GM11168 (cell line): ENCODE measurements around the gene THOC5.

Experiments
- in situ Hi-C: fragments of 300-500 bp; cut with MboI; formaldehyde crosslinking; loops from one replicate; pipeline ENCODE4 v1.12.0; 2022; ENCODE audit warnings: low sequenced_read_pairs; ENCODE audit not compliant: unreplicated experiment

The THOC5 gene

GRCh38 chr22:29478326-29479276 lies 75.0 kb downstream of the THOC5 start:
- in situ Hi-C loops: no loop called here

- in situ Hi-C loops: no loop called here
Measured at GRCh38 chr22:29477723-29478318, 75.7 kb downstream of the THOC5 start.

- in situ Hi-C loops: no loop called here
Measured at GRCh38 chr22:29476116-29476515, 77.4 kb downstream of the THOC5 start.

GRCh38 chr22:29475550-29475949 lies 78.0 kb downstream of the THOC5 start:
- in situ Hi-C loops: no loop called here

- in situ Hi-C loops: no loop called here
Measured at GRCh38 chr22:29473001-29473400, 80.6 kb downstream of the THOC5 start.

- in situ Hi-C loops: no loop called here
Measured at GRCh38 chr22:29470159-29470855, 83.2 kb downstream of the THOC5 start.

- in situ Hi-C loops: no loop called here
Measured at GRCh38 chr22:29469755-29470154, 83.8 kb downstream of the THOC5 start.

- in situ Hi-C loops: no loop called here
Measured at GRCh38 chr22:29464581-29464980, 89.0 kb downstream of the THOC5 start.

- in situ Hi-C loops: no loop called here
Measured at GRCh38 chr22:29463629-29464028, 89.9 kb downstream of the THOC5 start.

- in situ Hi-C loops: no loop called here
Measured at GRCh38 chr22:29461263-29461662, 92.3 kb downstream of the THOC5 start.

GRCh38 chr22:29459773-29460172 lies 93.8 kb downstream of the THOC5 start:
- in situ Hi-C loops: no loop called here

GRCh38 chr22:29458551-29458950 lies 95.0 kb downstream of the THOC5 start:
- in situ Hi-C loops: no loop called here

- in situ Hi-C loops: no loop called here
Measured at GRCh38 chr22:29457730-29458129, 95.8 kb downstream of the THOC5 start.

GRCh38 chr22:29456211-29456671 lies 97.3 kb downstream of the THOC5 start:
- in situ Hi-C loops: no loop called here
